ENCODE measurements around the gene FCRLA.

DNA sequence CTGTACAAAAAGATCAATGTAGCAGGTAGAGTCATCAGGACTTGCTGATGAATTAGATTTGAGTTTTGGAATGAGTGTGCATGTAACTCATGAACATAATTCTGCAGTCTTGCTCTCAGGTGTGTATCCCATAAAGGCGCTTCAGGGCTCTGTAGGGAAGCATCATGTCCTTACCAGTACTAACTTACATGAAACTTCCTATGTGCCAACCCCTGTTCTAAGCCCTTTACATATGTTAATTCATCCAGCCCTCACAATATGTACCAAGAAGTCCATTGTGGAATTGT is 12.2 kb downstream of the FCRLA start:
- TF ChIP-seq, protein P1, sequence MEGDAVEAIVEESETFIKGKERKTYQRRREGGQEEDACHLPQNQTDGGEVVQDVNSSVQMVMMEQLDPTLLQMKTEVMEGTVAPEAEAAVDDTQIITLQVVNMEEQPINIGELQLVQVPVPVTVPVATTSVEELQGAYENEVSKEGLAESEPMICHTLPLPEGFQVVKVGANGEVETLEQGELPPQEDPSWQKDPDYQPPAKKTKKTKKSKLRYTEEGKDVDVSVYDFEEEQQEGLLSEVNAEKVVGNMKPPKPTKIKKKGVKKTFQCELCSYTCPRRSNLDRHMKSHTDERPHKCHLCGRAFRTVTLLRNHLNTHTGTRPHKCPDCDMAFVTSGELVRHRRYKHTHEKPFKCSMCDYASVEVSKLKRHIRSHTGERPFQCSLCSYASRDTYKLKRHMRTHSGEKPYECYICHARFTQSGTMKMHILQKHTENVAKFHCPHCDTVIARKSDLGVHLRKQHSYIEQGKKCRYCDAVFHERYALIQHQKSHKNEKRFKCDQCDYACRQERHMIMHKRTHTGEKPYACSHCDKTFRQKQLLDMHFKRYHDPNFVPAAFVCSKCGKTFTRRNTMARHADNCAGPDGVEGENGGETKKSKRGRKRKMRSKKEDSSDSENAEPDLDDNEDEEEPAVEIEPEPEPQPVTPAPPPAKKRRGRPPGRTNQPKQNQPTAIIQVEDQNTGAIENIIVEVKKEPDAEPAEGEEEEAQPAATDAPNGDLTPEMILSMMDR (IDR thresholded peaks at IDR 0.05), result no peak
- no peak for TF ChIP-seq POLR2A (IDR thresholded peaks at IDR 0.05)

Measured in Peyer's patch (tissue), 4 donors.